Measurements from ENCODE around the gene TMEM272.

TMEM272 gene

DNA sequence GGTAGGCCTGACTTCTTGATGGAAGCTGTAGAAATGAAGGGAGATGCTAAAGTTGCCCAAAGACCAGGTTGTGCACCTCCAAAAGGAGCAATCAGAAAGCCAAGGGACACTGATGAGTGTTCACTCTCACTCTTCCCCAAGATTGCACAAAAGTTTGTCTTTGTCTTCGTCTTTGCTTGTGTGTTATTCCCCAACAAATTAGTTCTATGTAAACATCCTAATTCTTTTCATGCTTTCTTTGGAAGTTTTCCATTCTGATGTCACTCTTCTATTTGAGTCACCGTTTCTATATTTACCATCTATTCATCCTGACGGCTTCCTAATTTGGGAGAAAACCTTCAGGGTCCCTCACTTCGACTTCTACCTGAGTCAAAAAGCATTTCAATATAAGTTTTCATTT lies 3.7 kb upstream of the TMEM272 start:
- H3K27ac Mint-ChIP-seq = no peak overlapping the region
- no peaks in the 10 kb centered on the region for H3K4me1 Mint-ChIP-seq
- TF ChIP-seq, protein P1, sequence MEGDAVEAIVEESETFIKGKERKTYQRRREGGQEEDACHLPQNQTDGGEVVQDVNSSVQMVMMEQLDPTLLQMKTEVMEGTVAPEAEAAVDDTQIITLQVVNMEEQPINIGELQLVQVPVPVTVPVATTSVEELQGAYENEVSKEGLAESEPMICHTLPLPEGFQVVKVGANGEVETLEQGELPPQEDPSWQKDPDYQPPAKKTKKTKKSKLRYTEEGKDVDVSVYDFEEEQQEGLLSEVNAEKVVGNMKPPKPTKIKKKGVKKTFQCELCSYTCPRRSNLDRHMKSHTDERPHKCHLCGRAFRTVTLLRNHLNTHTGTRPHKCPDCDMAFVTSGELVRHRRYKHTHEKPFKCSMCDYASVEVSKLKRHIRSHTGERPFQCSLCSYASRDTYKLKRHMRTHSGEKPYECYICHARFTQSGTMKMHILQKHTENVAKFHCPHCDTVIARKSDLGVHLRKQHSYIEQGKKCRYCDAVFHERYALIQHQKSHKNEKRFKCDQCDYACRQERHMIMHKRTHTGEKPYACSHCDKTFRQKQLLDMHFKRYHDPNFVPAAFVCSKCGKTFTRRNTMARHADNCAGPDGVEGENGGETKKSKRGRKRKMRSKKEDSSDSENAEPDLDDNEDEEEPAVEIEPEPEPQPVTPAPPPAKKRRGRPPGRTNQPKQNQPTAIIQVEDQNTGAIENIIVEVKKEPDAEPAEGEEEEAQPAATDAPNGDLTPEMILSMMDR (IDR thresholded peaks at IDR 0.05; ENCODE audit: unreplicated experiment in 3 of 3) = no peak
- peaks cover 11% of the 10 kb centered on the region for H3K27me3 Mint-ChIP-seq (ENCODE audit: low read depth)
- H3K9me3 Mint-ChIP-seq = no peaks in the 10 kb centered on the region
- H3K36me3 Mint-ChIP-seq (ENCODE audit: low read depth) = no peaks in the 10 kb centered on the region
- H3K4me3 Mint-ChIP-seq = no peak overlapping the region

DNA sequence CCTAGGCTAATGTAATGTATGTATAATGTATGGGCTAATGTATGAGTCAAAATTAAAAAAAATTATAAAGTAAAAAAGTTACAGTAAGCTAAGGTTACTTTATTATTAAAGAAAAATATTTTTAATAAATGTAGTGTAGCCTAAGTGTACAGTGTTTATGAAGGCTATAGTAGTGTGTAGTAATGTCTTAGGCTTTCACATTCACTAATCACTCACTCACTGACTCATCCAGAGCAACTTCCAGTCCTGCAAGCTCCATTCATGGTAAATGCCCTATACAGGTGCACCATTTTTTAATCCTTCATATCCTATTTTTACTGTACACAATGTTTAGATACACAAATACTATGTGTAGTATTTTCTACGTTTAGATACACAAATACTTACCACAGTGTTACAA lies 1.8 kb upstream of the TMEM272 start:
- H3K36me3 Mint-ChIP-seq (ENCODE audit: low read depth) = no peaks in the 10 kb centered on the region
- TF ChIP-seq, protein P1 (IDR thresholded peaks at IDR 0.05; ENCODE audit: unreplicated experiment in 3 of 3) = no peak
- no peaks in the 10 kb centered on the region for H3K4me1 Mint-ChIP-seq
- H3K9me3 Mint-ChIP-seq = no peaks in the 10 kb centered on the region
- no peak overlapping the region for H3K27ac Mint-ChIP-seq
- no peak overlapping the region for H3K4me3 Mint-ChIP-seq
- H3K27me3 Mint-ChIP-seq (ENCODE audit: low read depth) = peaks cover 11% of the 10 kb centered on the region

DNA sequence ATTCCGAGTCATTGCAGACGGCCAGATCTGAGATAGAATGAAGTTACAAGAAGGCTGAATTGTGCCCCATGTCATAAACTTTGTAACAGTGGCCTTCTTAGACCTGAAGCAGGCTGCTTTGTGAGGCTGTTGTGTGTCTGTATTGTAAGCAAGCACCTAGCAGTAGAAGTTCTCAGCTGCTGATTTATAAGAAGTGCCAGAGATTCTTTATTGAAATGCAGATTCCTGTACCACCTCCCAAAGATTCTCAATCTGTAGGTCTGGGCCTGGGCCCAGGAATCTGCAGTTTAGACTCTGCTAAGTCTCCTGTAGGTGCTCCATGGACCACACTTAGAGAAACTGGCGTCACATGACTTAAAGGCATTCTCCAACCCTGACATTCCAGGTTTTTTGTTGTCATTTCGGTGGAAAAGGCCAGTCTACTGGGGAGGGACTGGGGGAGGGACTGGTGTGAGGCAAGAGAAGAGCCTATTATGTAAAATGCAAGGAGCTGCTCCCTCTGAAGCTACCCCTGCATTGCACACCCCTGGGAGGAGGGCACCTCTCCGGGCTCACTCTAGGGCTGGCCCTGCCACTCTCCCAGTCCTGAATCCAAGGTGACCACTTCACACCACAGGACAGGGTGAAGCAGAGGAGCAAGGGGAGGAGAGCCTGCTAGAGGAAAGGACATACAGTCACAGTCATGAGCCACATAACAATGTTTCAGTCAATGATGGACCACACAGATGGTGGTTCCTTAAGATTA lies 769 bp upstream of the TMEM272 start:
- Mint-ChIP-seq H3K36me3 (ENCODE audit: low read depth) (no peaks in the 10 kb centered on the region), H3K9me3 (no peaks in the 10 kb centered on the region), H3K4me3 (peak overlapping the region in 2 of 3 experiments; percentile 19 to 50), H3K27me3 (ENCODE audit: low read depth) (peaks cover 4% of the 10 kb centered on the region), H3K27ac (peak overlapping the region in 1 of 3 experiments; percentile 61), H3K4me1 (no peaks in the 10 kb centered on the region)
- TF ChIP-seq, protein P1 (IDR thresholded peaks at IDR 0.05; ENCODE audit: unreplicated experiment in 3 of 3) = no peak

GRCh38 chr13:51843529-51843928 lies 1.4 kb downstream of the TMEM272 start:
- H3K4me3 Mint-ChIP-seq = no peak overlapping the region
- H3K27ac Mint-ChIP-seq = no peak overlapping the region
- no peaks in the 10 kb centered on the region for H3K9me3 Mint-ChIP-seq
- H3K36me3 Mint-ChIP-seq (ENCODE audit: low read depth) = no peaks in the 10 kb centered on the region
- peaks cover 4% of the 10 kb centered on the region for H3K27me3 Mint-ChIP-seq (ENCODE audit: low read depth)
- no peaks in the 10 kb centered on the region for H3K4me1 Mint-ChIP-seq
- TF ChIP-seq, protein P1 (IDR thresholded peaks at IDR 0.05; ENCODE audit: unreplicated experiment in 3 of 3) = no peak

- no peaks in the 10 kb centered on the region for H3K36me3 Mint-ChIP-seq (ENCODE audit: low read depth)
- peaks cover 10% of the 10 kb centered on the region for H3K27me3 Mint-ChIP-seq (ENCODE audit: low read depth)
- no peak overlapping the region for H3K27ac Mint-ChIP-seq
- no peaks in the 10 kb centered on the region for H3K9me3 Mint-ChIP-seq
- H3K4me1 Mint-ChIP-seq = no peaks in the 10 kb centered on the region
- H3K4me3 Mint-ChIP-seq = no peak overlapping the region
- TF ChIP-seq, protein P1 (IDR thresholded peaks at IDR 0.05; ENCODE audit: unreplicated experiment in 3 of 3) = no peak
Observed at GRCh38 chr13:51841732-51842131, 3.2 kb downstream of the TMEM272 start.

DNA sequence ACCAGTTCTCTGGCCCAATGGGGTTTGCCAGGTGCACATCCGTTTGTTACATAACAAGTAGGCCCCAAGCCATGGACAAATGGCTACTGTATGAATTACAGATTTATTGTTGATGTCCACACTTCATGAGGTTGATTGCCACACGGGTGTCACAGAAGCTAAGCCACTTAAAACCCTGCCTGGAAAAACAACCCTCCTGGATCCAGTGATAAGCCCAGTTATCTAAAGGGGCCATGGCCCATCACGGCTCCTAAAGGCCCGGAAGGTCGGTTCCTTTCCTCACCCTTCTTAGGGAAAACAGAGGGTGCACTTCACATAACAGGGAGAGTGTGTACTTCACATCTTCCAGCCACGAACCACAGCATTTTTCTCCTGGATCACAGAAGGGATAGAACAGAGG lies 4.1 kb downstream of the TMEM272 start:
- no peak overlapping the region for H3K27ac Mint-ChIP-seq
- H3K4me3 Mint-ChIP-seq = no peak overlapping the region
- no peaks in the 10 kb centered on the region for H3K4me1 Mint-ChIP-seq
- H3K36me3 Mint-ChIP-seq (ENCODE audit: low read depth) = no peaks in the 10 kb centered on the region
- peaks cover 10% of the 10 kb centered on the region for H3K27me3 Mint-ChIP-seq (ENCODE audit: low read depth)
- TF ChIP-seq, protein P1 (IDR thresholded peaks at IDR 0.05; ENCODE audit: unreplicated experiment in 3 of 3) = no peak
- no peaks in the 10 kb centered on the region for H3K9me3 Mint-ChIP-seq

All from nephron (organoid).